GM23248 (cell line): Measurements from ENCODE around the gene LRR1. TPM values are rescaled to one million over a fixed set of nuclear protein-coding genes. Genes with fewer than 3 reads are reported as not detected.

Experiments used
- DNase-seq: peaks from one replicate; pipeline ENCODE4 v3.0.0-alpha.2; 2015
- H2AFZ ChIP-seq: fragments of 200-600 bp; sonication (generic); 2 replicates; pipeline ENCODE4 v1.6.1; 2016; ENCODE audit warnings: antibody characterized with exemption
- H3F3A ChIP-seq: fragments of 200-600 bp; sonication (generic); 2 replicates; pipeline ENCODE4 v1.6.1; 2016; ENCODE audit warnings: mild to moderate bottlenecking, antibody characterized with exemption, mixed run types; ENCODE audit not compliant: insufficient read depth
- H3K27ac ChIP-seq: fragments of 200-600 bp; sonication (generic); 2 replicates; pipeline ENCODE4 v1.5.1; 2016; ENCODE audit warnings: mild to moderate bottlenecking
- H3K27me3 ChIP-seq: fragments of 200-600 bp; sonication (generic); replicated peaks from 2 replicates; pipeline ENCODE4 v1.6.1; 2016; ENCODE audit warnings: mild to moderate bottlenecking; ENCODE audit not compliant: insufficient read depth
- H3K36me3 ChIP-seq: fragments of 200-600 bp; sonication (generic); 2 replicates; pipeline ENCODE4 v1.6.1; 2016; ENCODE audit warnings: low read depth, mild to moderate bottlenecking
- H3K4me1 ChIP-seq: fragments of 200-600 bp; sonication (generic); 2 replicates; pipeline ENCODE4 v1.6.1; 2016; ENCODE audit warnings: mild to moderate bottlenecking; ENCODE audit not compliant: insufficient read depth
- H3K4me2 ChIP-seq: fragments of 200-600 bp; sonication (generic); one replicate; pipeline ENCODE4 v1.6.1; 2016; ENCODE audit warnings: mild to moderate bottlenecking; ENCODE audit not compliant: unreplicated experiment
- H3K4me3 ChIP-seq: fragments of 200-600 bp; sonication (generic); 2 replicates; pipeline ENCODE4 v1.5.1; 2016; ENCODE audit warnings: mild to moderate bottlenecking
- H3K79me2 ChIP-seq: fragments of 200-600 bp; sonication (generic); 2 replicates; pipeline ENCODE4 v1.6.1; 2016; ENCODE audit warnings: mild to moderate bottlenecking; ENCODE audit not compliant: insufficient read depth
- H3K9ac ChIP-seq: fragments of 200-600 bp; sonication (generic); 2 replicates; pipeline ENCODE4 v1.6.1; 2016; ENCODE audit warnings: mild to moderate bottlenecking
- H3K9me2 ChIP-seq: fragments of 200-600 bp; sonication (generic); 2 replicates; pipeline ENCODE4 v1.6.1; 2016; ENCODE audit warnings: mixed run types, mild to moderate bottlenecking, moderate library complexity; ENCODE audit not compliant: insufficient read depth
- H3K9me3 ChIP-seq: fragments of 200-600 bp; sonication (generic); one replicate; pipeline ENCODE4 v1.6.1; 2017; ENCODE audit warnings: low read depth
- H4K20me1 ChIP-seq: fragments of 200-600 bp; sonication (generic); 2 replicates; pipeline ENCODE4 v1.6.0; 2016; ENCODE audit not compliant: insufficient read depth
- EZH2 ChIP-seq: fragments of 200-600 bp; sonication (generic); IDR thresholded peaks from 2 replicates; pipeline ENCODE4 v1.6.1; 2018; ENCODE audit warnings: antibody characterized with exemption, mild to moderate bottlenecking; ENCODE audit not compliant: insufficient read depth, poor library complexity, severe bottlenecking
- EZH2phosphoT487 ChIP-seq: fragments of 200-600 bp; sonication (generic); IDR thresholded peaks from 2 replicates; pipeline ENCODE4 v1.6.1; 2018; ENCODE audit warnings: antibody characterized with exemption, moderate library complexity, mild to moderate bottlenecking, low read depth; ENCODE audit not compliant: insufficient read depth
- WGBS, 2 experiments: methylation state at CpG; one replicate each; pipeline ENCODE4 v1.1.6; 2015 to 2017; ENCODE audit warnings: low lambda C conversion rate in 2 of 2, low coverage in 1 of 2; ENCODE audit errors: missing lambda C conversion rate in 2 of 2; 5-methylcytosine and 5-hydroxymethylcytosine counted together
- in situ Hi-C: fragments of 300-500 bp; cut with MboI; formaldehyde crosslinking; loops from 2 replicates; pipeline ENCODE4 v1.15.0; 2020
- polyA plus RNA-seq: library from polyadenylated mRNA; unstranded; fragments of >200 nt; fragmentation: Nextera tagmentation; extraction: Ambion mirVana; gene quantifications from 2 replicates; pipeline ENCODE4 v1.2.1, GENCODE V29; 2016
- total RNA-seq: library from RNA; depleted of rRNA; stranded (reverse); fragments of >200 nt; shearing (Covaris generic); gene quantifications from 2 replicates; pipeline ENCODE4 v1.2.3, GENCODE V29; 2014

Gene LRR1
- total and polyA plus RNA-seq, 2 experiments from 2014 or later: 9.6 to 17.5 TPM

GRCh38 chr14:49586673-49587460, 11.9 kb upstream of the LRR1 start:
- peaks cover 43% of the 10 kb centered on the region for H3K79me2 ChIP-seq
- H3K27me3 ChIP-seq: no peaks in the 10 kb centered on the region
- H3K4me1 ChIP-seq: peaks cover 24% of the 10 kb centered on the region
- H3K4me2 ChIP-seq: peak overlapping the region; percentile 50
- H3F3A ChIP-seq: peaks cover 45% of the 10 kb centered on the region
- DNase-seq: peak; percentile 73
- 1 to 3% methylated on average over 10 to 12 of the region's 21 CpGs for WGBS, 2 experiments
- H3K36me3 ChIP-seq: peaks cover 31% of the 10 kb centered on the region
- peak overlapping the region; percentile 34; the same call in 1 of the 2 replicates for H3K9ac ChIP-seq
- peak overlapping the region; percentile 80 for H2AFZ ChIP-seq
- no peak for TF ChIP-seq EZH2
- no peak for TF ChIP-seq EZH2phosphoT487
- H4K20me1 ChIP-seq: peaks cover 14% of the 10 kb centered on the region; the same call in 1 of the 2 replicates
- H3K27ac ChIP-seq: peak overlapping the region; percentile 87
- peak overlapping the region; percentile 64 for H3K4me3 ChIP-seq
- in situ Hi-C loops: no loop called here
- H3K9me2 ChIP-seq: no peaks in the 10 kb centered on the region
- no peaks in the 10 kb centered on the region for H3K9me3 ChIP-seq

DNA sequence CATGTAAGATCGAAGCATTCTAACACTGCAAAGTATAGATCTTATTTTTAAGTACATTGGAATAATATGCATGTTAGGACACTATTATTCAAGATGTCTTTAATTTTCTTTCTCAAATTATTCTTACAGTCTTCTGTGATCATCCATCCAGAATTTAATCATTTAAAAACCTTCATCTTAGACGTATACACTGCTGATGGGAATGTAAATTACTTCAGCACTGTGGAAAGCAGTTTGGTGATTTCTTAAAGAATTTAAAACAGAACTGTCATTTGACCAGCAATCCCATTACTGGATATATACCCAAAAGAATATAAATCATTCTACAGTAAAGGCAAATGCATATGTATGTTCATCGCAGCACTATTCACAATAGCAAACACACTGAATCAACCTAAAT, 9.4 kb upstream of the LRR1 start:
- Histone ChIP-seq H3K9me3 (no peaks in the 10 kb centered on the region), H3K9ac (no peak overlapping the region), H3K27ac (no peak overlapping the region), H4K20me1 (peaks cover 5% of the 10 kb centered on the region; the same call in 1 of the 2 replicates), H3K36me3 (peaks cover 7% of the 10 kb centered on the region), H3K4me2 (no peak overlapping the region), H2AFZ (no peak overlapping the region), H3K79me2 (peaks cover 18% of the 10 kb centered on the region), H3K4me1 (peaks cover 12% of the 10 kb centered on the region; the same call in 1 of the 2 replicates), H3K27me3 (no peaks in the 10 kb centered on the region), H3K9me2 (no peaks in the 10 kb centered on the region), H3F3A (peaks cover 22% of the 10 kb centered on the region), H3K4me3 (no peak overlapping the region)
- in situ Hi-C loops: no loop called here
- no peak for DNase-seq
- WGBS, 2 experiments: 80 to 86% methylated on average over 3 of the region's 3 CpGs
- TF ChIP-seq EZH2 (no peak), EZH2phosphoT487 (no peak)

DNA sequence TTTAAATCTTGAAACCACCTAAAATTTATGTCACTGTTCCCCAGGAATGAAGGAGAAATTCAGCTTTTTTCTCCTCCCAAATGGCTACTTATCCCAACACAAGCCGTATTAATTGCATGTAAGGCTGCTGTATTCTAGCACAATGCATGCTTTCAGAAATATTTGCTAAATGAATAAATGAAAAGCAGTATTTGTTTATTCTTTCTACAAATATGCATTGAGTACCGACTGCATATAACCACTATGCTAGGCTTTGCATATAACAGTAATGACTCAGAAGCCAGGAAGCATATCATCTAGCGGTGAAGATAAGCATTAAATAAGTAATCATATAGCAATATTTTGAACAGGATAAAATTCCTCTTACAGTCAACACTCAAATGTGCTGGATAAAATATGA, 5.7 kb upstream of the LRR1 start:
- TF ChIP-seq EZH2: no peak
- no peak for TF ChIP-seq EZH2phosphoT487
- Histone ChIP-seq H2AFZ (no peak overlapping the region), H3K27ac (no peak overlapping the region), H3K4me3 (no peak overlapping the region), H3K9ac (no peak overlapping the region), H3K9me3 (no peaks in the 10 kb centered on the region), H3K27me3 (no peaks in the 10 kb centered on the region), H3K79me2 (peaks cover 11% of the 10 kb centered on the region), H3F3A (0 out of 2 replicates have a peak, but pooled peaks cover 4% of the 10 kb centered on the region), H3K4me2 (no peak overlapping the region), H3K4me1 (no peaks in the 10 kb centered on the region), H3K9me2 (no peaks in the 10 kb centered on the region), H3K36me3 (no peaks in the 10 kb centered on the region), H4K20me1 (no peaks in the 10 kb centered on the region)
- no peak for DNase-seq
- in situ Hi-C loops: no loop called here
- WGBS, 2 experiments: 90 to 93% methylated on average over 3 of the region's 3 CpGs

DNA sequence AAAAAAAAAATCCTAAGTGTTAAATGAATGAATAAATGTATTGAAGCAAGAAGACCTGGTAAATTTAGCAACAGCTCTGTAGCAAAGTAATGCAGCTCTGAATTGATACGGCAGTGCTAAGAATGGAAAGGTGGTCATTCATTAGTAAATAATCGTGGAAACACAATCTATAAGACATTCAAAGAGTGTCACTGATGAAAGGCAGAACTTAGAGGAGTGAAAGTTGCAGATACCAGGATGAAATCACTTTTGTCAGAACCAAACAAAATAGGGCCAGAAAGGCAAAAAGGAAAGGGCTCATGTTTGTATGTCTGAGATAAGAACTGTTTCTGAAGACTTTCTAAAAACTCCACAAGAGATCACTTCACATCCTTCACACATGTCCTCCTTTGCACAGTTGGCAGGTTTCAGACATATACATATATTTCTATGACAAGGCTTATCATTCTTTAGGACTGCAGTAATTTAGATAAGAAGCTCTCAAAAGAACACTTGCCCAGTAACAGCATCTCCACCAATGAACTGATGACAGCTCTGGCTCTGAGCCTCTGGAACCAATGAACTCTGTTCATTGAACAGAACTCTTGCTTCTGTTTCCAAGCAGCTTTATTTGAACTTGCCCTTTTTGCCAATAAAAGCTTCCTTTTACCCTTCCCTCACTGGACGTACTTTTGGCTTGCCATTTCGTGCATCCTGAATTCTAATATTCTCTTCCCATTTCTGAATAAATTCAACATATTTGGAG, 4.2 kb upstream of the LRR1 start:
- no peaks in the 10 kb centered on the region for H3K36me3 ChIP-seq
- no peak for TF ChIP-seq EZH2phosphoT487
- TF ChIP-seq EZH2: no peak
- peaks cover 19% of the 10 kb centered on the region for H3K79me2 ChIP-seq
- H3K9me3 ChIP-seq: no peaks in the 10 kb centered on the region
- peaks cover 4% of the 10 kb centered on the region; the same call in 1 of the 2 replicates for H3F3A ChIP-seq
- no peaks in the 10 kb centered on the region for H3K27me3 ChIP-seq
- DNase-seq: peak; percentile 27
- no peaks in the 10 kb centered on the region for H3K4me1 ChIP-seq
- no peaks in the 10 kb centered on the region for H3K9me2 ChIP-seq
- 23 to 27% methylated on average over 4 of the region's 4 CpGs for WGBS, 2 experiments
- H2AFZ ChIP-seq: no peak overlapping the region
- no peak overlapping the region for H3K9ac ChIP-seq
- in situ Hi-C loops: no loop called here
- no peak overlapping the region for H3K4me2 ChIP-seq
- H4K20me1 ChIP-seq: no peaks in the 10 kb centered on the region
- no peak overlapping the region for H3K27ac ChIP-seq
- no peak overlapping the region for H3K4me3 ChIP-seq
